HG02798 (cell line): Measurements from ENCODE around the gene MRPL10.

Source experiments
- ATAC-seq: cut with Tn5 transposase; IDR thresholded peaks from one replicate; pipeline ENCODE4 v1.9.1; 2021; ENCODE audit warnings: mild to moderate bottlenecking; ENCODE audit not compliant: unreplicated experiment, poor library complexity

MRPL10 gene

DNA sequence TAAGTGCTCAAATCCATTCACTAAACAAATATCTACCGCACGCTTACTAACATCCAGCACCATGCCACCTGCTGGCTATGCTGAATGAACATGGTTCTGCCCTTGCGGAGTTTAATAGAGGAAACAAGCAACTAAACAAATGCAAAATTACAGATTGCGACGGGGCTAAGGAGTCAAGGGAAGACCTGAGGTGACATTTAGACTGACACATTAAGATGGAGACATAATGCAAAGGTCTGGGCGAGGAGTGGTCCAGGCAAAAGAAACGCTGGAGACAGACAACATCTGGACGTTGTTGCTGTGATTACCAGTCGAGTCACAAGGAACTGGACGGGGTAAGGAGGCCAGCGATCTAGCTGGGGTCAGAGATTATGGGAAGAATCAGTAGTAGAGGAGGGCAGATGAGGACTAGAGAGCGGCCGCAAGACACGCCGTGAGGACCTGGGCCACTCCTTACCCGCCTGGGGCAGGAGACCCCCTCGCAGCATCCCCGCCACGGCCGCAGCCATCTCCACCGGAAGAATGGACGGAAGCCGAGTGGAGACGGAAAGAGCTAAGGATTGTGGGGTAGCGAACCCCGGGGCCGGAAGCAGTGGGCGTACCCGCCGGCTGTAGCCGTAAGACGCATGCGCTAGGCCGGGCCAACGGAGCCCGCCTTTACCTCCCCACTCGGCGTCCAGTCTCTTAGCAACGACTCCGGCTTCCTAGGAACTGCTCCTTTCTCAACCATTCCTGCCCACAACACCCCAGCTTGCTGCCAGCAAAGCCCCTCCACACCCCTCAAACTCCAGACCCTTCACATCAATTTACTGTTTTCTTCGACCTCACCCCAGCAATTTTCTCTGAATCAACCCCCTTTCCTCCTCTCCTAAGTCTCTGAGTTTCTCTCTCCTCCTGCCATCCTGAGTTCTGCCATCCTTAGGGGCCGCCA, at the start of gene MRPL10, which contains the start of gene LRRC46:
MRPL10 (minus strand) TSS at position 539 of the 931 bp plus-strand sequence; CDS start at position 509, 30 bp downstream.
LRRC46 (plus strand) TSS at position 668 of the 931 bp plus-strand sequence. CDS start 320 bp downstream, outside the sequence.
- peak; percentile 97 for ATAC-seq

DNA sequence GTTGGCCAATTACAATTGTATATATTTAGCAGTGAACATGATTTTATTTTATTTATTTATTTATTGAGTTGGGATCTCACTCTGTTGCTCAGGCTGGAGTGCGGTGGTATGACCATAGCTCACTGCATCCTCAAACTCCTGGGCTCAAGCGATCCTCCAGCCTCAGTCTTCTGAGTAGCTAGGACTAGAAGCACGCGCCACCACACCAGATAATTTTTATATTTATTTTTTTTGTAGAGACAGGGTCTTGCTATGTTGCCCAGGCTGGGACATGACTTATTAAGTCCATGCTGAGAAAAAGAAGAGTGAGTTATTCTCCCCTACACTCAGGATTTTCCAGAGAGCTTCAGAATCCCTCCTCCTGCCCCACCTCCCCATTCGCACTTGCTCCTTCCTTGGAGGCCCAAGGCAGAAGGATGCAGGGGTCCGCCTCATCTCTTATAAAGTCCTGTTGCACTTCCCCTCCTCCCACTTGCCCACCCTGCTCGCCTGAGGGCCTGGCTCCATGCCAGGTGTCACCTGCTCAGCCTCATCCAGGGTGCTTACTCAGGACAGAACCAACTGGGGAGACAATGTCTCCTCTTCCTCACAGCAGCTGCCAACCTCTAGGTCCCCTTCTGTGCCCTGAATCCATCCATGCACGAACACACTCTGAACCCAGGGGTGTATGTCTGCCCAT, 48.6 kb upstream of the MRPL10 start:
- no peak for ATAC-seq

GRCh38 chr17:47879028-47879585, 47.8 kb upstream of the MRPL10 start:
- no peak for ATAC-seq

- ATAC-seq, result no peak
Measured at GRCh38 chr17:47878203-47879027, 47.1 kb upstream of the MRPL10 start.

GRCh38 chr17:47877368-47878034, 46.2 kb upstream of the MRPL10 start:
- ATAC-seq, result no peak

GRCh38 chr17:47875011-47875985, 44.0 kb upstream of the MRPL10 start:
- no peak for ATAC-seq

GRCh38 chr17:47873200-47874090, 42.1 kb upstream of the MRPL10 start:
- no peak for ATAC-seq

DNA sequence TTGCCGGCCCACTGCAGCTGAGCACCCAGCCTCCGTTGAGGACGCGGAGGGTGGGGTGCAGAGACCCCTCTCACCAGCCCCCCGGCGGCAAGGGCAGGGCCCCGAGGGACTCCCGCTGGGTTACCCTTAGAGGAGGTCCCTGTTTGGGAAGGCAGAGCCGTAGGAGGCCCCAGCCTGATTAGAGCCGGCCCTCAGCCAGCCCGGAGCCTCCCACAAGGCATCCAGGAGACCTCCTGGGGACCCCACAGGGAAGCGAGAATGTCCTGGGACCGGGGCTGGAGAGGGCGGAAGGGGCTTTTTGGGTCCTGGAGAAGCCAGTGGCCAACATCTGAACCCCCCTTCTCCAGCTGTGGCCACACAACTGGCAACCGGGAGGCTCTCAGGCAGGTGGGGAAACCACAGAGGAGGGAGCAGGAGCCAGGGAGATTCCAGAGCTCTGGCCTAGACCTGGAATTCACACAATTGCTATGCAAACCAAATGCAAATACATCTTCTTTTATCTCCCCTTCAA, 41.4 kb upstream of the MRPL10 start:
- no peak for ATAC-seq

DNA sequence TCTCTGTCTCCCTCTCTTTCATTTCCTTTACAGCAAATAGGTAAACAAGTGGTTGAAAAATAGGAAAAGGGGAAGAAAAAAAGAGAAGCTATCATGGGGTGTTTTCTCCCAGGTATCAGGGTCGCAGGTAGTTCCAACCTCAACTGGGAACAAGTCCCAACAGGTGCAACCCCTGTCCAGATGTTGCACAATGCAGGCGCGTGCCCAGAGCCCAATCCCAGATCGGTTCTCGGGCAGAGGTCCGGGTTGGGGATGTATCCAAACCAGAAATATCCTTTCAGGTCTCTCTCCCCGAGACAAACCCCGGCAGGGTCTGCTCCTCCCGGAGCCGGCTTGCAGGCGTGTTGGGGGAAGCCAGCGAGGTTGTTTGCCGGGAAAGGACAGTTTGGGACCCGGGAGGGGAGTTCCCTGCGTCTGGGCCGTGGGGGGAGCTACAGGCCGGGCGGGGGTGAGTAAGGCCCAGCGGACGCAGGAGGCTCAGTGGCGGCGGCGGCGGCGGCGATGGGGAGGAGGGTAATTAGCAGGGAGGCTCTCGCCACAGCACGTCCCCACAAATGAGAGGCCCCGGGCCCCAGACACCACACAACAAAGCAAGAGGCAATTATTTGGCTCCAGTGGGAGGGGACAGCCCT, 40.8 kb upstream of the MRPL10 start:
- no peak for ATAC-seq

- ATAC-seq, result no peak
Measured at GRCh38 chr17:47871048-47871447, 39.7 kb upstream of the MRPL10 start.

DNA sequence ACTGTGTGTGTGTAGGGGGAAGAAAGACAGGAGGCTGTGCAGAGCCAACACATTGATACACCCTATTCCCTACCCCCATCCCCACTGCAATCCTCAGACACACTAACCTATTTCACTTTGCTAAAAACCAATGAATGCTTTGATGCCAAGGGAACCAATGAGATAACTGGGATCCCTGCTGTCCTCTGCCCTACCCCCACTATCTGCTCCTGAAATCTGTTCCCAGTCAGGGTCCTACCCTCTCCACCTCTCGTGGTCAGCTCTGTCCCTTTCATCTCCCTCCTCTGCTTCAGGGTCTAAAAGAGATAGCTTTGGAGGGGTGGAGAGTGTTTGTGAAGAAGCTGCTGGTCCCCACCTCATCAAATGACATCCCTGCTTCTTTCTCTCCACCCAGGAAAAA, 38.7 kb upstream of the MRPL10 start:
- ATAC-seq, result no peak

DNA sequence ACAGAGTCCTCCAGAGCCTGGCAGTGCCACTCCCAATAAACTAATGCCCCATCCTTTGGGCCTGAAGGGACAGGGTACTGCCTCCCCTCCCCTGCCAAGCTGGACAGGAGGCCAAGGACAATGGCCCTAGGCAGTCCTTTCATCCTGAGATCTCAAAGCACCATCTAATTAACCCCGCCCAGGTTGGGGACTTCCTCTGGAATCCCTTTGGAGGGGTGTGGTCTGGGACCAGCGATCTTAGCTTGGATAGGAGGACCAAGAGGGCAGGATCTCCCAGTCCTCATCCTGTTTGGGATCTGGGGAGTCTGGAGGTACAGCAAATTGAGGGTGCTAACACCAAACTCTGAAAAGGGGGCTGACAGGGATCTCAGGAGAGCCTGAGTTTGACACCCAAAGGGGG, 37.8 kb upstream of the MRPL10 start:
- no peak for ATAC-seq

DNA sequence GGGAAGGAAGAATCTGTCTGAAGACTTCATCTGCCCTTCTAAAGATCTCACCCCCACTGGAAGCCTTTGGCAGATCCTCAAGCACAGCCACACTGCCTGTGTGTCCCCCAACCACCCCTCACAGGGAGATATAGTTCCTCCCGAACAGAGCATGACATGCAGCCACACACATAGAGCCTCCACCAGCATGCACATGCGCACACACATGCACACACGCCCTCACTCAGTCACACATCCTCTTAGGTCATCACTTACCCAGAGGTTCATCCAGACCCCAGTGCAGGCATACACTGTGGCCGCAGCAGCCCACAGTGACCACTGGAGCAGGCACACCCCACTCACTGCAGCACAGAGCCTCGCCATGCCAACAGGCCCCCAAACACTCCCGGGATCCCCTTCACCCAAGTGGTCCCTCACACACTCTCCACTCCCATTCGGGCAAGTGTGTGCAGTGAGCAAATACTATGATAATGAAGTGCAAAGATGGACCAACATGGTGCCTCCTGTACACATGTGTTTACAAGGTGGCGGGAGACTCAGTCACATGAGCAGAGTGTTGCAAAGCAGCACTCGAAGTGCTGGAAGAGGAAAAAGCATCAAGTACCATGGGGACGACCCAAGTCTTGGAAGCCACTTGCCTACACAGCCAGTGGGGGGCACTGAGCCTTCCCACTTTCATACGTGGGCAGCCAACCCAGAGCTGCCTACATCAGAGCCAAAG, 36.6 kb upstream of the MRPL10 start:
- ATAC-seq, result no peak

- ATAC-seq, result no peak
Measured at GRCh38 chr17:47866941-47867340, 35.6 kb upstream of the MRPL10 start.

DNA sequence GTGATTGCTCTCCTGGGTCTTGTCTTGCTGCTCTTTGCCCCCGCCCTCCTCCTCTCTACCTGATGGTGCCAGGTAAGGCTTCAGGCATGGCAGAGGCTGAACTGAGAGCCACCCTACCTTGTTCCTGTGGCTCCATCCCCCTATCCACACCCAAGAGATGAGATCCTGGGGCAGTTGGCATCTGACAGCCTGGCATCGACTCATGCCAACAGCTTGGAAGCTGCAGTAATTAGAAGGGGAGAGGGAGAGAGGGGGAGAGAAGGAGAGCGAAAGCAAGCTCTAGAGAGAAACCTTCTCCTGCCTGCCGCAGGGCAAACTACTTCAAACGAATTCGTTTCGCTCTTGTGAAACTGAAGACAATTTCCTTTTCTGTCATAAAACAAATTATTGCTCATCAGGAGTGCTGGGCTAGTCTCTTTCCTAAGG, 33.5 kb upstream of the MRPL10 start:
- ATAC-seq, result no peak
